HEK293 (cell line): ENCODE measurements around the gene IRF3.

Source experiments
- GLIS2 ChIP-seq: fragments of 450-650 bp; formaldehyde crosslinking; IDR thresholded peaks from 2 replicates; pipeline ENCODE4 v1.5.1; 2016; ENCODE audit warnings: missing biosample characterization, missing genetic modification characterization
- HOXA7 ChIP-seq: sonication (generic); formaldehyde crosslinking; IDR thresholded peaks from 2 replicates; pipeline ENCODE4 v1.8.1; 2022; ENCODE audit warnings: missing genetic modification reagents, borderline replicate concordance
- OVOL3 ChIP-seq: fragments of 450-650 bp; formaldehyde crosslinking; IDR thresholded peaks from 2 replicates; pipeline ENCODE4 v1.5.1; 2016; ENCODE audit warnings: missing biosample characterization, missing genetic modification characterization
- REST ChIP-seq: fragments of 450-650 bp; formaldehyde crosslinking; IDR thresholded peaks from 2 replicates; pipeline ENCODE4 v1.5.1; 2016; ENCODE audit warnings: missing biosample characterization, missing genetic modification characterization
- ZBTB1 ChIP-seq: fragments of 450-650 bp; formaldehyde crosslinking; IDR thresholded peaks from 2 replicates; pipeline ENCODE4 v1.5.1; 2016; ENCODE audit warnings: missing biosample characterization, missing genetic modification characterization
- ZBTB20 ChIP-seq: fragments of 450-650 bp; formaldehyde crosslinking; IDR thresholded peaks from 2 replicates; pipeline ENCODE4 v1.5.1; 2016; ENCODE audit warnings: missing biosample characterization, missing genetic modification characterization
- ZBTB8A ChIP-seq: fragments of 450-650 bp; formaldehyde crosslinking; IDR thresholded peaks from 2 replicates; pipeline ENCODE4 v1.5.1; 2016; ENCODE audit warnings: missing biosample characterization, missing genetic modification characterization
- ZFP3 ChIP-seq: fragments of 450-650 bp; formaldehyde crosslinking; IDR thresholded peaks from 2 replicates; pipeline ENCODE4 v1.5.1; 2016; ENCODE audit warnings: low read depth, missing biosample characterization, missing genetic modification characterization
- ZFP41 ChIP-seq: fragments of 450-650 bp; formaldehyde crosslinking; IDR thresholded peaks from 2 replicates; pipeline ENCODE4 v1.5.1; 2016; ENCODE audit warnings: missing biosample characterization, missing genetic modification characterization, borderline replicate concordance
- ZNF366 ChIP-seq: fragments of 450-650 bp; formaldehyde crosslinking; conservative IDR thresholded peaks from 2 replicates; pipeline ENCODE4 v1.5.1; 2016; ENCODE audit warnings: missing biosample characterization, missing genetic modification characterization
- ZNF391 ChIP-seq: fragments of 450-650 bp; formaldehyde crosslinking; IDR thresholded peaks from 2 replicates; pipeline ENCODE4 v1.5.1; 2016; ENCODE audit warnings: low read depth, missing biosample characterization, missing genetic modification characterization, borderline replicate concordance
- ZNF394 ChIP-seq: fragments of 450-650 bp; formaldehyde crosslinking; IDR thresholded peaks from 2 replicates; pipeline ENCODE4 v1.5.1; 2016; ENCODE audit warnings: missing biosample characterization, missing genetic modification characterization, mild to moderate bottlenecking, moderate library complexity, borderline replicate concordance
- ZNF433 ChIP-seq: fragments of 450-650 bp; formaldehyde crosslinking; IDR thresholded peaks from 2 replicates; pipeline ENCODE4 v1.5.1; 2016; ENCODE audit warnings: missing biosample characterization, missing genetic modification characterization, low read depth
- ZNF510 ChIP-seq: fragments of 450-650 bp; formaldehyde crosslinking; IDR thresholded peaks from 2 replicates; pipeline ENCODE4 v1.5.1; 2018; ENCODE audit warnings: mild to moderate bottlenecking, missing genetic modification characterization, missing biosample characterization; ENCODE audit not compliant: insufficient replicate concordance
- ZNF544 ChIP-seq: fragments of 450-650 bp; formaldehyde crosslinking; IDR thresholded peaks from 2 replicates; pipeline ENCODE4 v1.5.0; 2017; ENCODE audit warnings: missing biosample characterization, missing genetic modification characterization
- ZNF585B ChIP-seq: fragments of 450-650 bp; formaldehyde crosslinking; IDR thresholded peaks from 2 replicates; pipeline ENCODE4 v1.5.1; 2016; ENCODE audit warnings: missing biosample characterization, missing genetic modification characterization
- ZNF596 ChIP-seq: fragments of 450-650 bp; IDR thresholded peaks from 2 replicates; pipeline ENCODE4 v1.5.0; 2018; ENCODE audit warnings: missing biosample characterization, mild to moderate bottlenecking, missing genetic modification characterization, moderate library complexity
- ZNF624 ChIP-seq: fragments of 450-650 bp; formaldehyde crosslinking; IDR thresholded peaks from 2 replicates; pipeline ENCODE4 v1.5.1; 2017; ENCODE audit warnings: missing biosample characterization, missing genetic modification characterization
- ZNF658 ChIP-seq: fragments of 450-650 bp; formaldehyde crosslinking; IDR thresholded peaks from 2 replicates; pipeline ENCODE4; 2016; ENCODE audit warnings: missing biosample characterization, missing genetic modification characterization
- ZNF76 ChIP-seq: fragments of 450-650 bp; formaldehyde crosslinking; IDR thresholded peaks from 2 replicates; pipeline ENCODE4; 2016; ENCODE audit warnings: low read depth, missing biosample characterization, missing genetic modification characterization, borderline replicate concordance
- ZNF768 ChIP-seq: fragments of 450-650 bp; formaldehyde crosslinking; IDR thresholded peaks from 2 replicates; pipeline ENCODE4 v1.5.1; 2018; ENCODE audit warnings: missing biosample characterization, mild to moderate bottlenecking, missing genetic modification characterization
- ZSCAN4 ChIP-seq: fragments of 450-650 bp; formaldehyde crosslinking; IDR thresholded peaks from 2 replicates; pipeline ENCODE4 v1.5.1; 2017; ENCODE audit warnings: missing biosample characterization, missing genetic modification characterization
- ZXDB ChIP-seq: fragments of 450-650 bp; formaldehyde crosslinking; IDR thresholded peaks from 2 replicates; pipeline ENCODE4 v1.5.1; 2016; ENCODE audit warnings: missing biosample characterization, missing genetic modification characterization
- TF ChIP-seq, protein P1 (sequence below): fragments of 450-650 bp; formaldehyde crosslinking; IDR thresholded peaks from 2 replicates; pipeline ENCODE4 v1.5.1; 2016; ENCODE audit warnings: missing biosample characterization, missing genetic modification characterization
- TF ChIP-seq, protein P2 (sequence below): fragments of 450-650 bp; formaldehyde crosslinking; conservative IDR thresholded peaks from 2 replicates; pipeline ENCODE4 v1.5.1; 2016; ENCODE audit warnings: low read depth, missing biosample characterization, missing genetic modification characterization
- TF ChIP-seq, protein P3 (sequence below): fragments of 450-650 bp; formaldehyde crosslinking; IDR thresholded peaks from 2 replicates; pipeline ENCODE4 v1.5.1; 2016; ENCODE audit warnings: missing biosample characterization, missing genetic modification characterization

IRF3 gene

GRCh38 chr19:49640113-49640898 lies 25.4 kb downstream of the IRF3 start, which contains the start of gene RRAS (continued):
- TF ChIP-seq ZNF624 (tag by site-specific recombination) (no peak), ZNF585B (tag by site-specific recombination) (no peak), ZBTB1 (no peak), REST (peak; percentile 16; the same call in 1 of the 2 replicates), ZFP3 (tag by site-specific recombination) (no peak), ZNF510 (tag by site-specific recombination) (no peak), ZNF658 (tag by site-specific recombination) (no peak), ZXDB (peak; percentile 92), ZNF596 (tag by site-specific recombination) (no peak), GLIS2 (tag by site-specific recombination) (peak; percentile 70), ZSCAN4 (tag by site-specific recombination) (peak; percentile 37), ZNF544 (no peak), ZBTB8A (tag by site-specific recombination) (peak; percentile 61), ZNF76 (tag by site-specific recombination) (peak; percentile 87), OVOL3 (tag by site-specific recombination) (peak; percentile 71; the same call in 1 of the 2 replicates), ZBTB20 (tag by site-specific recombination) (peak; percentile 95), ZNF394 (tag by site-specific recombination) (peak; percentile 100), ZNF366 (tag by site-specific recombination) (peak; percentile 97), ZNF433 (no peak), ZFP41 (tag by site-specific recombination) (no peak), ZNF768 (tag by site-specific recombination) (no peak), HOXA7 (CRISPR knock-in tag) (no peak), ZNF391 (peak; percentile 73; the same call in 1 of the 2 replicates)
- TF ChIP-seq, protein P1, sequence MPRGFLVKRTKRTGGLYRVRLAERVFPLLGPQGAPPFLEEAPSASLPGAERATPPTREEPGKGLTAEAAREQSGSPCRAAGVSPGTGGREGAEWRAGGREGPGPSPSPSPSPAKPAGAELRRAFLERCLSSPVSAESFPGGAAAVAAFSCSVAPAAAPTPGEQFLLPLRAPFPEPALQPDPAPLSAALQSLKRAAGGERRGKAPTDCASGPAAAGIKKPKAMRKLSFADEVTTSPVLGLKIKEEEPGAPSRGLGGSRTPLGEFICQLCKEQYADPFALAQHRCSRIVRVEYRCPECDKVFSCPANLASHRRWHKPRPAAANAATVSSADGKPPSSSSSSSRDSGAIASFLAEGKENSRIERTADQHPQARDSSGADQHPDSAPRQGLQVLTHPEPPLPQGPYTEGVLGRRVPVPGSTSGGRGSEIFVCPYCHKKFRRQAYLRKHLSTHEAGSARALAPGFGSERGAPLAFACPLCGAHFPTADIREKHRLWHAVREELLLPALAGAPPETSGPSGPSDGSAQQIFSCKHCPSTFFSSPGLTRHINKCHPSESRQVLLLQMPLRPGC (tag by site-specific recombination): 0 out of 2 replicates have a peak, but pooled peaks have one; percentile 43
- TF ChIP-seq, protein P2, sequence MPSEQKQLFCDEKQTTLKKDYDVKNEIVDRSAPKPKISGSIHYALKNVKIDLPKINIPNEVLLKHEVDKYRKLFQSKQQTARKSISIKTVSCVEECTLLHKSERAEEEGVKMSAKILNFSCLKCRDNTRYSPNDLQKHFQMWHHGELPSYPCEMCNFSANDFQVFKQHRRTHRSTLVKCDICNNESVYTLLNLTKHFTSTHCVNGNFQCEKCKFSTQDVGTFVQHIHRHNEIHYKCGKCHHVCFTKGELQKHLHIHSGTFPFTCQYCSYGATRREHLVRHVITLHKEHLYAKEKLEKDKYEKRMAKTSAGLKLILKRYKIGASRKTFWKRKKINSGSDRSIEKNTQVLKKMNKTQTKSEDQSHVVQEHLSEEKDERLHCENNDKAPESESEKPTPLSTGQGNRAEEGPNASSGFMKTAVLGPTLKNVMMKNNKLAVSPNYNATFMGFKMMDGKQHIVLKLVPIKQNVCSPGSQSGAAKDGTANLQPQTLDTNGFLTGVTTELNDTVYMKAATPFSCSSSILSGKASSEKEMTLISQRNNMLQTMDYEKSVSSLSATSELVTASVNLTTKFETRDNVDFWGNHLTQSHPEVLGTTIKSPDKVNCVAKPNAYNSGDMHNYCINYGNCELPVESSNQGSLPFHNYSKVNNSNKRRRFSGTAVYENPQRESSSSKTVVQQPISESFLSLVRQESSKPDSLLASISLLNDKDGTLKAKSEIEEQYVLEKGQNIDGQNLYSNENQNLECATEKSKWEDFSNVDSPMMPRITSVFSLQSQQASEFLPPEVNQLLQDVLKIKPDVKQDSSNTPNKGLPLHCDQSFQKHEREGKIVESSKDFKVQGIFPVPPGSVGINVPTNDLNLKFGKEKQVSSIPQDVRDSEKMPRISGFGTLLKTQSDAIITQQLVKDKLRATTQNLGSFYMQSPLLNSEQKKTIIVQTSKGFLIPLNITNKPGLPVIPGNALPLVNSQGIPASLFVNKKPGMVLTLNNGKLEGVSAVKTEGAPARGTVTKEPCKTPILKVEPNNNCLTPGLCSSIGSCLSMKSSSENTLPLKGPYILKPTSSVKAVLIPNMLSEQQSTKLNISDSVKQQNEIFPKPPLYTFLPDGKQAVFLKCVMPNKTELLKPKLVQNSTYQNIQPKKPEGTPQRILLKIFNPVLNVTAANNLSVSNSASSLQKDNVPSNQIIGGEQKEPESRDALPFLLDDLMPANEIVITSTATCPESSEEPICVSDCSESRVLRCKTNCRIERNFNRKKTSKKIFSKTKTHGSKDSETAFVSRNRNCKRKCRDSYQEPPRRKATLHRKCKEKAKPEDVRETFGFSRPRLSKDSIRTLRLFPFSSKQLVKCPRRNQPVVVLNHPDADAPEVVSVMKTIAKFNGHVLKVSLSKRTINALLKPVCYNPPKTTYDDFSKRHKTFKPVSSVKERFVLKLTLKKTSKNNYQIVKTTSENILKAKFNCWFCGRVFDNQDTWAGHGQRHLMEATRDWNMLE: peak; percentile 63; the same call in 1 of the 2 replicates
- TF ChIP-seq, protein P3, sequence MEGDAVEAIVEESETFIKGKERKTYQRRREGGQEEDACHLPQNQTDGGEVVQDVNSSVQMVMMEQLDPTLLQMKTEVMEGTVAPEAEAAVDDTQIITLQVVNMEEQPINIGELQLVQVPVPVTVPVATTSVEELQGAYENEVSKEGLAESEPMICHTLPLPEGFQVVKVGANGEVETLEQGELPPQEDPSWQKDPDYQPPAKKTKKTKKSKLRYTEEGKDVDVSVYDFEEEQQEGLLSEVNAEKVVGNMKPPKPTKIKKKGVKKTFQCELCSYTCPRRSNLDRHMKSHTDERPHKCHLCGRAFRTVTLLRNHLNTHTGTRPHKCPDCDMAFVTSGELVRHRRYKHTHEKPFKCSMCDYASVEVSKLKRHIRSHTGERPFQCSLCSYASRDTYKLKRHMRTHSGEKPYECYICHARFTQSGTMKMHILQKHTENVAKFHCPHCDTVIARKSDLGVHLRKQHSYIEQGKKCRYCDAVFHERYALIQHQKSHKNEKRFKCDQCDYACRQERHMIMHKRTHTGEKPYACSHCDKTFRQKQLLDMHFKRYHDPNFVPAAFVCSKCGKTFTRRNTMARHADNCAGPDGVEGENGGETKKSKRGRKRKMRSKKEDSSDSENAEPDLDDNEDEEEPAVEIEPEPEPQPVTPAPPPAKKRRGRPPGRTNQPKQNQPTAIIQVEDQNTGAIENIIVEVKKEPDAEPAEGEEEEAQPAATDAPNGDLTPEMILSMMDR (tag by site-specific recombination): no peak
